ENCODE measurements around the gene COL5A2.

- no peak for TF ChIP-seq CTCF (IDR thresholded peaks at IDR 0.05)
- TF ChIP-seq POLR2A (IDR thresholded peaks at IDR 0.05), result no peak
These were observed 82.7 kb downstream of the COL5A2 start for GRCh38 chr2:189096769-189097447.

All from lower leg skin (tissue), 3 donors.